KG1 (cell line): ENCODE data around the gene EFEMP1.
"Not testable (repeated sequence)": the region's sequence is repeated elsewhere in the genome, so short reads cannot be mapped to it uniquely, and the experiment has no call there.

Experiments
- DNase-seq: peaks from one replicate; lab custom pipeline; 2025; lab: John Stamatoyannopoulos, UW

The EFEMP1 gene

DNA sequence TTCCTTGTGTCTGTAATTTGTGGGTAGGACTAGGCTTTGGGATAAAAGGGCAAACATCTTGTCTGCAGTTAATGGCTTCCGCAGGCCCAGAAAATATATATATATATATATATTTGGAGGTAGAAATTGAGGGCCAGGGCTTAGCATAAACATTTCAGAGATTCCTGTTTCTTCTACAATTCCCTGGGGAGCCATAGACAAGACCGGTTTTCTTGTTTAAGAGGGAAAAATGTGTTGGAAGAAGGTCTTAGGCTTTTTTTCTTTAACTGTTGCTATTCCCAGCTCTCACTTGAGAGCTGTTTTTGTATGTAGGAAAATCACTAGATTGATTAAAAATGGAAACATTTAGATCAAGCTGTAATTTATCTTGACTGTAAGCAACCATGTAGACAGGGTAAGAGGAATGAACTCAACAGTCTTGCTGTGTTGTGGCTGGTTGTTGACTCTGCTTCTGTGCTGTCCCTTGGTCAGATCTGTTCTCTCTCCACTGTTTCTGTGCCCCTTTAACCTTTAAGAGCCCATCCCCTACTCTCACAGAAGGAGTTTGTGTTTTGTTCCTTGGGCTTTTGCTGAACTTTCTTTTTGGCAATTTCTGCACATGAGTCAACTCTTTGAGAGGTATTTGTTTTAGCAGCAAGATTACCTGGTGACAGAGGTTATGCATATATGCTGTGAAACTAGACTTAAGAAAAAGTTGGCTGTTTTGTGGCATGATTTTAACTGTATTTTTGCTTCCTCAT lies 58.3 kb downstream of the EFEMP1 start:
- DNase-seq, result no peak

DNA sequence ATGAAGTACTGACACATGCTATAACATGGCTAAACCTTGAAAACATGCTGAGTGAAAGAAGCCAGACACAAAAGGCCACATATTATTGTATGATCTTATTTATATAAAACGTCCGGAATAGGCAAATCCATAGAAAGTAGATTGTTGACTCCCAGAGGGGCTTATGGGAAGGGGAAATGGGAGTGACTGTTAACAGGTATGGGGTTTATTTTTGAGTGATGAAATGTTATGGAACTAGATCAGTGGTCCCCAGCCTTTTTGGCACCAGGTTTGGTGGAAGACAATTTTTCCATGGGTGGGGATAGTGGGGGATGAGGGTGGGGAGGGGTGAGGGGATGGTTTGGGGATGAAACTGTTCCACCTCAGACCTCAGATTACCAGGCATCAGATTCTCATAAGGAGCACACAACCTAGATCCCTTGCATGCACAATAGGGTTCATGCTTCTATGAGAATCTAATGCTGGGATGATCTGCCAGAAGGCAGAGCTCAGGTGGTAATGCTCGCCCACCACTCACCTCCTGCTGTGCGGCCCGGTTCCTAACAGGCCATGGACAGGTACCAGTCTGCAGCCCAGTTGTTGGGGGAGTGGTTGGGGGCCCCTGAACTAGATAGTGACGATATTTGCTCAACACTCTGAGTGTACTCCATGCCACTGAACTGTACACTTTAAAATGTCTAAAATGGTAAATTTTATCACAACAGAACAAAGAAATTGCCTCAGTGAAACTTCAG lies 59.1 kb downstream of the EFEMP1 start:
- no peak for DNase-seq

DNA sequence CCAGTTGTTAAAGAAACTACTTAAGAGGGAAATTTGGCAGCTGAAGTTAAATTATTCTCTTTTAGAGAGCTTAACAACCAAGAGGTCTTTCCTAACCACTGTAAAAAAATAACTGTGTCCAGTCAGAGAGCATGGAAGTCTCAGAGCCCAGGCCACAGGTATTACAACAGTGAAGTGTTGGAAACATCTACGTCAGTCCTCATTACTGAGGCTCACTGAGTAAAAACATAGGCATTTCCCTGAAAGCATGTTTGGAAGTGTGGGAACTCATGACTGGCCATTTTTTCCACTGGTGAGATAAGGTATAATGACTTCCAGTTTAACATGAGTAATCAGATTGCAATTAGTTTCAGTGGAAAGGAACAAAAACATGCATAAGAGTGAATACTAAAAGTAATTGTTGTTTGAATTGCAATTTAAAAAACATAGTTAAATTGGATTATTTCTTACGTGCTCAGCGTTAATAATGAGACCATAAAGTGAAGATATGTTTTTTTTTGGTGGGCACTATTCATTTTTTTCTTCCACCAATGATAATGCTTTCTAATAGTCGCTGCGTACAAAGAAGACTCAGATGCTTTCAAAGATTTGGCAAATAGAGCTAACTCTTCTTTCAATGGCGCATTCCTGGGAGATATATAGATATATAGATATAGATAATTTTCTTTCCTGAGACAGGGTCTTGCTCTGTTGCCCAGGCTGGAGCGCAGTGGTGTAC lies 60.8 kb downstream of the EFEMP1 start:
- no peak for DNase-seq

DNA sequence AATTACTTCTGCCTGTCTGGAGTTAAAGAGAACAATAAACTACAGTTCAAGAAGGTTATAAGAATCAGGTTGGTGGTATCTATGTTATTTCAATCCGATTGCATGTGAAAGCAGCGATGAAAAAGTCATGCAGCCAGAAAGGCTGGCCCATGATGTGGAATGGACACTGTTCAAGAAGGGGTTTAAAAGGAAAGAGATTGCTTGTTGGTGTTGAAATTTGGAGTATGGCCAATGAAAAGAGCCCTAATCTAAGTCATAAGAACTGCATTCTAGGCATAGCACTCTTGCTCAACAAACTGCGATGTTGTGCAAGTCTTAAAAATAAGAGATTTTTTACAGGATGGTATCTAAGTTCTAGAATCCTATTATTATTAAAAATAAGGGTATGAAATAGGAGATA lies 61.3 kb downstream of the EFEMP1 start:
- DNase-seq, result no peak

DNA sequence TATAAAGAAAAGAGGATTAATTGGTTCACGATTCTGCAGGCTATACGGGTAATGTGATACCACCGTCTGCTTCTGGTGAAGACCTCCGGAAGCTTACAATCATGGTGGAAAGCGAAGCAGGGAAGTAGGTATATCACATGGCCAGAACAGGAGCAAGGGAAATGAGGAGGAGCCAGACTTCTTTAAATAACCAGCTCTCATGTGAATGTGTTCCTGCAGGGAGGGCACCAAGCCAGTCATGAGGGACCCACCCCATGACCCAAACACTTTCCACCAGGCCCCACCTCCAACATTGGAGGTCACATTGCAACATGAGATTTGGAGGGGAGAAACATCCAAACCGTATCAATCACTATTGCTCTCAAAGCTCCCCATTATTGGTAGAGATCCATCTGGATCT lies 61.8 kb downstream of the EFEMP1 start:
- DNase-seq, result no peak

DNA sequence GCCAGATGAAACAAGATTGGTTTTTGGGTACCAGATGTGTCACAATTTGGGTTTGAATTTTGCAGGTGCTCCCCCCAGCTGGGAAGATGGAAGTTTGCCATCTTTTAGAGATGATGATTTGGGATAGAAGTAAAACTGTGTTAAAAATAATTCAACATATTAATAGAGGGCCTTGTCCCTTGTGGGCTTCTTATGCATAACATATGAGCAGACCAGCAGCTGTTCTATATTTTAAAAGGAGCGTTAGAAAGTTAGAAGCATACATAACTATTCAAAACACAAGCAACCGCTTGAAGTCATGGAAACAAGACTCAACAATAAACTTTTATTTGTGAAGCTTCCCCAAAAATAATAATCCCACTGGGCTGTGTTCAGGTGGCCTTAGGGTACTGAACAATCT lies 62.8 kb downstream of the EFEMP1 start:
- no peak for DNase-seq

DNA sequence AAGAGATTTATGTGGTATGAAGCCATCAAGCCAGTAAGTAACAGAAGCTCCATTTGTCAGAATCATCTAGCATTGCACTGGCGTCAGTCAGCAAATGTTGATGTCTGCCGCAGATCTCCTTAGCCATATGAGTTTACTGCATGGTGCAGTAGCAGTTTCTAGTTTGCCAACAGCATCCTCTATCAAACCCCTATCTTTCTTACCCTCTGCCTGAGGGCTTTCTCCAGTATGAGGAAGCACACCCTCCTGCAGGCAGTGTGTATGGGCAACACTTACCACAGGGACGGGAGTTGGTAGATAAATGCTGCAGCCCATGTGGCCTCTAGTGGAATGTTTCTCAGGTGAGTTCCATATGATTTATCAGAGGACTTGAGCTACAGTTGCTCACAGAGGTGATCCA lies 63.7 kb downstream of the EFEMP1 start:
- DNase-seq, result no peak

DNA sequence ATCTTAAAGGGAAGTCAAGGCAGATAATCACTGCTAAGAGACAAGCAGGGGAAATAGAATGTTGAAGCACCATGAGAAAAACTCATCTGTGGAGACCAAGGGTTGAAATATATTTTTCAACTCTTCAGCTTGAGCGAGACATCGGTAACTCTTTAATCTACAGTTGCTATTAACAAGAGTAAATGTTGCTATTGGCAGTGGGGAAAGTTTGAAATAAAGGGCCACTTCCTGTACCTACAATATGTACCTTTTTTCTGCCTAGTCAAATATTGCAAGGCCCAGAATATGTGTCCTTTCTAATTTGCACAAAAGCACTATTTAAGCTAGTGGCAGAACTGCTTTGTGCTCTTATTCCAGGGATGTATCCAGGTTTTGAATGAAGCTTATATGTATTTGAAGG lies 65.8 kb downstream of the EFEMP1 start:
- no peak for DNase-seq

DNA sequence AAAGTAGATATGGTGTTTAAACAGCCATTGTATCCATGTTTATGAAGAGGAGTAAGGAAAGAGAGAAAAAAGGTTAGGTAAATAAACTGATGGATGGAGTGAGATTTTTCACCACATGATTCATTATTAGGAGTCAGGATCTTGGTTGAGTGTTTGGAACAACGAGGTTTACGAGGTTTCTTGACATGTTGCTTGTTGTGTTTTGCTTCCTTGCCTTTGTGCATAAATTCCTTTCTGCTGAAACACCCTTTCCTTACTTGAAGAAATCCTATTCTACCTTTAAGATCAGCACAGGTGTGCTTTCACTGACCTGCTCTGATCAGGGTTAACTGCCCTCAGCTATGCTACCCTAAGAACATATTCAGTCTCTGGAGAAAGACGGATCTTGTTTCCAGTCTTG lies 66.6 kb downstream of the EFEMP1 start:
- no peak for DNase-seq

DNA sequence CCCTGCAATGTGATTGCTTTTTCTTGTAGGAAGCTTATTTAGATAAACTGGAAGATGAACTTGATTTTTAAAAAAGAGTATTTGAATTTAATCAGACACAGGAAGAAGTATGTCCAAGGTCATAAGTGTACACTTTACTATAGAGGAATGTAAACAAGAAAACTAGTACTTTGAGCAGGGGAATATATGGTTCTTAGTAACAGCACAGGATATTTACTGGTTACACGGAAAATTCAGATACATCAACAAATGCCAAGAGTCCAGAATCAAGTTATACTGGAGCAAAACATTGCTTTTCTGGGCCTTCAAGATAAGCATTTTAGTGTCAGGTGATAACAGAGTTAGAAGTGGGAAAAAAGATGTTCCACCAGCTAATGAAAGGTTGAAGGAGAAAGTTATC lies 75.5 kb downstream of the EFEMP1 start:
- no peak for DNase-seq

DNA sequence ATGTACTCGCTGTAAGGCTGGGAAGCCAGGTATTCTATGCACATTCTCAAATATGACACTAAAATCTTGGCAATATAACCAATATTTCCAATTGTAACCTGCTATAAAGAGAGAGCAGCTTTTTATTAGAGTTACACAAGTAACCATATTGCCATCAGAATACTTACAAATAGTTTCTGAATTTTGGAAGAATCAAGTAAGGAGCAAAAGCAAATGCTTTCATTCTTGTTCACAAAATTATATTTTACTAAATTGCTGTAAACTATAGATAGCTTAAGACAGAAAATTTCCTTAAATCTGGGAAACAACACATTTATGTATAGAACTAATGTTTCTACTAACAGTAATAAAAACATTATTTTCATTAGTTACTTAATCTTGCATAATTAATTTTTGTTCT lies 77.2 kb downstream of the EFEMP1 start:
- no peak for DNase-seq

DNA sequence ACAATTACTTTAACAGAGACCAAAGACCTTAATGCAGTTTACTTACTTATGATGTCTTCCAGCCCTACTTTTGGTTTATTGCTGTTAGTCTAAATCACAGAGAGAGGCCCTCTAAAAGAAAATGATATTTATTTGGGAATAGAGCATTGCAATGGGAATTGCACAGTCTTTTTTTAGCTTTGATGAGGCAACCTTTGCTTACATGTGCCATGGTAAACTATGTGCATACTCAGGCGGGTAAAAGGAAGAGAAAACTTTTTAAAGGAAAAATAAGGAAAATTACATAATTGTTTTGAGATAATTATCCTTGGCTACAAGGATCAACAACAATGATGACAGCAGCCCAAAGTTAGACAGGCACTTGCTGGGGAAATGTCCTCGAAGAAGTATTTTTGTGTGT lies 78.6 kb downstream of the EFEMP1 start:
- DNase-seq, result no peak

DNA sequence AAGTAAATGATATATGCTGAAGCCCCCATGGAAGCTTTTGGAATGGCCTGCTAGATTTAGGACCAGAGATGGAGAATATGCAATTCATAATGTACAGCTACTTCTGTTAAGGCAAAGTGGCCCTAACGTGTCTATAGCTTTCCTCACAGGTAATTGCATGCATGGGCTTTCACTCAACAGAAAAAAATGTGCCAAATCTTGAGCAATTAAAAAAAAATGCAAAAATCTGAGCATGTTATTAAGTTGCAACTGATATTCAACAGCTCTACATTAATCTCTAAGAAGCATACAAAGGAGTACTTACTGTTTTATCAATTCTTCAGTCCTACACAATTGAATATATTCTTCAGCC lies 79.6 kb downstream of the EFEMP1 start:
- no peak for DNase-seq

DNA sequence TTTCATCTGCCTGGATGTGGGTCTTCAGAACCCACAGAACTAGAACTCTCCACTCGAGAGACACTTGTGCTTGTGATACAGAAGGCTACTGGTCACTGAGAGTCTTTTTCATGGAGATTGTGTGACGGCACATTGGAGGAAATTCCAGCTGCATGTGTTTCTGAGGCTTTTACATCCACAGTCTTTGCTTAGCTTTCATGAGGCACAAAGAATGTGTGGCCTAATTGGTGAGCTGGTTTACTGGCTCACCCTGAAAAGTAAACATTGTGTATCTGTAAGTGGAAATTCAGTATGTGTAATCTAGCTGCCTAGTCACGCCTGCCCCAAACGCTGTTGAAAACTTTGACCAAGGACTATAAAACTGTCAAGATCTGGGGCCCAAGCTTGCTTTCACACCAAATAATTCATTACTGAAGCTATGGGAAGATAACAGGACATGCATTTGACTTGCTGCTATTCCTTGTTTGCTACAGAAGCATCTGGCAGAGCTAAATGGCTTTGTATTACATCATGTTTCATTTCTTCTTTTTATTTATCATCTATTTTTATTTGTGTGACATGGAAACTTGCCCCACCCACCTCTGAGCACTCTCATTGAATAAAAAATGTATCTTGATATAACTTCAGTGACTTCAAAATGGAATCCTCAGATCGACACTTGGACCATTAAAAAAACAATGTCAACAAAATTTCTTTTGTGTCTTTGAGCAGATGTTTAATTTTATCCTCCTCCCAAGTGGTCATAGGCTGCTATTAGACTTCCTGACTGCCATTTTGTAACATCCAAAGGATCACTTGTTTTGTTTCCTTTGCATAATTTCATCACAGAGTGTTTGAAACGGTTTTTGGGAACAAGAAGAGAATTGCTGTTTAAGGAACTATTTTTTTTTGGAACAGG lies 80.2 kb downstream of the EFEMP1 start:
- DNase-seq, result no peak

DNA sequence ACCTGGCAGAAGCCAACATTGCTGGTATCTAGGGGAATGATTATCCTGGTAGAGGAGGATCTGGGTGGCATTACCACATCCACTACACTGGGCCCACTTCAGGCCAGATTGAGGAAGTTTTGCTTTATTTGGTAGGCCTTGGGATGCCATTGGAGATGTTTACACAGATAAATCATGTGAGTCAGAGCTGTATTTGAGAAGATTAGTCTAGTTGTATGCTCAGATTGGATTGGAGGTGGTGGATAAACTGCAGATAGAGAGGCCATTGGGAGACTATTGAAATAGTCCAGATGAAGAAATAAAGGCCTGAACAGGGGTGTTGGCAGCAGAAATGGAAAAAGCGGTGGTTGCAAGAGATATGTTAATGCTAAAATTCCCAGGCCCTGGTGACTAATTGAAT lies 81.5 kb downstream of the EFEMP1 start:
- no peak for DNase-seq

DNA sequence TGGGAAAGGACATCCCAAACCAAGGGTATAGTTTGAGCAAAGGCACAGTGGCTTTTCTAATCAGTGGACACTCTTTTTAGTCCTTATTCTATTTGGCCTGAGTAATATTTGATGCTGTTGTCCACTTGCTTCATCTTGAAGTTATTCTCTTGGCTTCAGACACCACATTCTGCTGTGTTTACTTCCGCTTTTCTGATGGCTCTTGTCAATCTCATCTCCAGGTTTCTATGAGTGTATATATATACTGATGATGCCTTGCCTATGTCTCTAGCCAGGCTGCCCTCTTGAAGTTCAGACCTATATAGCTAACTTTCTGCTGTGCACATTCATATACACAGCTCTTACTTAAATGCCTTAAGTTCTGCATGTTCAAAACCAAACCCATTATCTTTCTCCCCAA lies 83.1 kb downstream of the EFEMP1 start:
- DNase-seq, result no peak

DNA sequence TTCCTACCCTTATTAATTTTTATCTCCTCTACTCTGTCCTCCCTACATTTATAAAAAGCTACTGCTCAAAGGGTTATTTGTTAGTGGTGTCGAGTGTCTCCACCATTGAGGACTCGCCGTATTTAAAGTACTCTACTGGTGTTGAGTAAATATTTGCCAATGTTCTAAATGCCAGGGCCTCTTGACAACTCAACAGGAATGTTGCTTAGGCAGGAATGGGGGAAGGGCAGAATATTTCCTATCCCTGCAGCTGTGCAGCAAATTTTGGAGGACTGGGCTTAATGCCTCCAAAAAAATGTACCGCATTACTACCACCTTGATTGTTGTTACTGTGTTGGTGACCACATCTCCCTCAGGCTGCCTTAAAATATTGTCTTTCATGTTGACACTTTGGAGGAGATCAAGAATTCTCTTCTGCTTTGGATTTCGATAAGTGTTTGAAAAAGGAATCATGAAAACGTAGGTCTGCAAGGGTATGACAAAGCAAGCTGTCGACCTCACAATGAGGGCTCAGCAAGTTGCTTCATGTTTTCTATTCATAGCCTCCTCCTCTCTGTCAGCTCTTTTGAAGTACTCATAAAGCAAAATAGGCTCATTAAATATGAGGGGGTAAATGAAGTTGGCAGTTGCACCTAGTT lies 84.3 kb downstream of the EFEMP1 start:
- DNase-seq, result no peak

DNA sequence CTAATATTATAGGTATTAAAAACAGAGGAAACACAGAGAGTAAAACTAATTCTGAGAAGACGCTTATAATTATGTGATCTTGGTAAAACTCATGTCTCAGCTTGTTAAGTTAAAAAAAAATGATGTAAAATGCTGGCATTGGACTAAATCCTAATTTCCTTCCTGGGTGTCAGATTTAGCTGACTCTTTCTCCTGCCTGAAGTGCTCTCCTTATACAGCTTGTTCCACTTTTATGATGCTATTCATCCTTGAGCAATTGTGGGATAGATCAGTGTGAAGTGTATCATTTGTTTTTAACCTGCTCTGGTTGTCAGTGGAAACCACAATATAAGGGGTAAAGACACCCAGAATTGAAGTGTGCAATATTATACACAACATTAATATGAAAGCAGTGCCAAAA lies 84.9 kb downstream of the EFEMP1 start:
- DNase-seq, result no peak

DNA sequence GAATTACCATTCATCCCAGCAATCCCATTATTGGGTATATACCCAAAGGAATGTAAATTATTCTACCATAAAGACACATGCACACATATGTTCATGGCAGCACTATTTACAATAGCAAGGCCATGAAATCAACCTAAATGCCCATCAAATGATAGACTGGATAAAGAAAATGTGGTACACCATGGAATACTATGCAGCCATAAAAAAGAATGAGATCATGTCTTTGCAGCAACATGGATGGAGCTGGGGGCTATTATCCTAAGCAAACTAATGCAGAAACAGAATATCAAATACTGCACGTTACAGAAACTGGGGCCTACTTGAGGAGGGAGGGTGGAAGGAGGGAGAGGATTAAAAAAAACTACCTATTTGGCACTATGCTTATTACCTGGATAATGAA lies 85.5 kb downstream of the EFEMP1 start:
- DNase-seq, result not testable (repeated sequence)

DNA sequence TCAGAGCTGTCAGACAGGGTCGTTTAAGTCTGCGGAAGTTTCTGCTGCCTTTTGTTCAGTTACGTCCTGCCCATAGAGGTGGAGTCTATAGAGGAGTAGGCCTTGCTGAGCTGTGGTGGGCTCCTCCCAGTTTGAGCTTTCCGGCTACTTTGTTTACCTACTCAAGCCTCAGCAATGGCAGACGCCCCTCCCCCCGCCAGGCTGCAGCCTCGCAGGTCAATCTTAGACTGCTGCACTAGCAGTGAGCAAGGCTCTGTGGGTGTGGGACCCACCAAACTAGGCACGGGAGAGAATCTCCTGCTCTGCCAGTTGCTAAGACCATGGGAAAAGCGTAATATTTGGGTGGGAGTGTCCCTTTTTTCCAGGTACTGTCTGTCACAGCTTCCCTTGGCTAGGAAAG lies 86.5 kb downstream of the EFEMP1 start:
- DNase-seq, result no peak

DNA sequence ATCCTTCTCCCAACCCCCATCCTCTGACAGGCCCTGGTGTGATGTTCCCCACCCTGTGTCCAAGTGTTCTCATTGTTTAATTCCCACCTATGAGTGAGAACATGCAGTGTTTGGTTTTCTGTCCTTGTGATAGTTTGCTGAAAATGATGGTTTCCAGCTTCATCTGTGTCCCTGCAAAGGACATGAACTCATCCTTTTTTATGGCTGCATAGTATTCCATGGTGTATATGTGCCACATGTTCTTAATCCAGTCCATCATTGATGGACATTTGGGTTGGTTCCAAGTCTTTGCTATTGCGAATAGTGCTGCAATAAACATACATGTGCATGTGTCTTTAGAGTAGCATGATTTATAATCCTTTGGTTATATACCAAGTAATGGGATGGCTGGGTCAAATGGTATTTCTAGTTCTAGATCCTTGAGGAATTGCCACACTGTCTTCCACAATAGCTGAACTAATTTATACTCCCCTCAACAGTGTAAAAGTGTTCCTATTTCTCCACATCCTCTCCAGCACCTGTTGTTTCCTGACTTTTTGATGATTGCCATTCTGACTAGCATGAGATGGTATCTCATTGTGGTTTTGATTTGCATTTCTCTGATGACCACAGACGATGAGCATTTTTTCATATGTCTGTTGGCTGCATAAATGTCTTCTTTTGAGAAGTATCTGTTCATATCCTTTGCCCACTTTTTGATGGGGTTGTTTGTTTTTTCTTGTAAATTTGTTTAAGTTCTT lies 91.7 kb downstream of the EFEMP1 start:
- not testable (repeated sequence) for DNase-seq
